ENCODE measurements around the gene ZFP36L2. TPM values are rescaled to one million over a fixed set of nuclear protein-coding genes. Genes with fewer than 3 reads are reported as not detected.

Gene ZFP36L2
- total and polyA plus RNA-seq, 5 donors = 40.3 to 73.0 (median 66.4) TPM

DNA sequence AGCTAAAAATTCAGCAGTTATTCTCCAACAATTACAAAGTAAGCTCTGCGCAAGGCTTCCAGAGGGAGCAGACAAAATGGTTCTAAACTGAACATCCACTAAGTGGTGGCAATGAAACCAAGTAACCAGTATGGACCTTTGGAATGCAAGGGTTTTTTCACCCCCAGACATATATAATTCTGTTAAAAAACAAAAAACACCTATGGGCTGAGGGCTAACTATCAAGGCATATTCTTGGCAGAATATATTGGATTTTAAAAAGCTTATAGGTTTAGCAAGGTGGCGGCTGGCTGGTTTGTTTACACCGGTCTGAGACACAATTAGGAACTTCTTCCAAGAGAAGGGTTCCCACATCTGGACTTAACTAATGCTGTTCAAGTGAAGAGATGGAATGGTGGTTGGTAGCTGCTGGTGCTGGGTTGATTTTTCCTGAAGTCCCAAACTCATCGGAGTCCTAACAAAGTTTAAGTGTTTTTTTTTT, 2.8 kb downstream of the ZFP36L2 start:
- Histone ChIP-seq H3K4me3 (ENCODE audit: low read length) (peak overlapping the region; percentile 95), H3K27me3 (ENCODE audit: control insufficient read depth, insufficient read depth) (no peaks in the 10 kb centered on the region), H3K4me1 (ENCODE audit: control insufficient read depth, insufficient read depth, low read length) (peaks cover 16% of the 10 kb centered on the region), H3K27ac (ENCODE audit: low read length) (peak overlapping the region; percentile 77), H3K9me3 (ENCODE audit: control insufficient read depth, low read length) (no peaks in the 10 kb centered on the region)
- intact Hi-C loops (cut with DNase I) = loop anchor here in 3 of 4 donors (5.0 to 10.0 kb wide), 5 partner anchors 119 to 369 kb away; no protein-coding TSS in a partner anchor
- peak in 1 of 3 donors; percentile 3 for DNase-seq
- no peak for ATAC-seq
- WGBS = 5% methylated on average over 4 of the region's 4 CpGs

DNA sequence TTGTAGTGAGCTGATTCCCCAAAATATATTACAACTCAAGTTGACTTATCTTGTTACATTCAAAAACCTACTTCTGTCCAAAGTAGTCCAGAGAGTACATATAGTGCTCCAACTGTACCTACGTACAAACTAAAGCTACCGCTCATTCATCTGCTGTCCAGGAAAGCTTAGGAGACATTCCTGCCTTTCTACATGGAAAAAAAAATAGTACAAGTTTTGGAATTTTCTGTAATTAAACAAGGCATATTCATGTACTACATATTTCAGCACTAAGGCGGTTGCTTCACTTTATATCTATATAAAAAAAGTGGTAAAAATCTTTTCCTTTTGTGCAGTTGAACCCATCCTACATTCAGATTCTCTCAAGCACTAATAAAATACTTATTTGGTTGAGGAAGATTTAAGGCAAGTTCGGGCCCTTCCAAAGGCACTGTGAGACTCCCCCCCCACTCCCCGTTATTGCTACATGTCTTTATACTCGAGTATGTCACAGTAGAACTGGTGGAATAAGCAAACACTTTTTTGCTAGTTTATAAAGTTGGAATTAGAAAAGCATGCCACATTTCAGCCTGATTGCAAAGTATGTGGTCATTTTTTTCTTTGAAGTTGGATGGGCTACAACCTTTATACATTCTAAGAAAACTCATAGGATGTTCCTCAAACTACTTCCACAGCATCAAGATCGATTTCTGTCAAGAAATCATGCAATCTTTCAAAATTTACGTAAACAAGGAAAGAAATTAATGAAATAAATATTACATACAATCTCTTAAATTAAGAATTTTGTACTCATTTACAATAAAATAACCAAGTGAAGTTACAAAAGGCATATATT, 3.7 kb downstream of the ZFP36L2 start:
- DNase-seq (peak in 1 of 3 donors; percentile 1), ATAC-seq (no peak)
- 6% methylated on average over 8 of the region's 8 CpGs for WGBS
- Histone ChIP-seq H3K27me3 (ENCODE audit: control insufficient read depth, insufficient read depth) (no peaks in the 10 kb centered on the region), H3K27ac (ENCODE audit: low read length) (no peak overlapping the region), H3K4me1 (ENCODE audit: control insufficient read depth, insufficient read depth, low read length) (peaks cover 14% of the 10 kb centered on the region), H3K9me3 (ENCODE audit: control insufficient read depth, low read length) (no peaks in the 10 kb centered on the region), H3K4me3 (ENCODE audit: low read length) (peak overlapping the region; percentile 53)
- intact Hi-C loops (cut with DNase I) = loop anchor here in 3 of 4 donors (5.0 to 10.0 kb wide), 5 partner anchors 118 to 368 kb away; no protein-coding TSS in a partner anchor

DNA sequence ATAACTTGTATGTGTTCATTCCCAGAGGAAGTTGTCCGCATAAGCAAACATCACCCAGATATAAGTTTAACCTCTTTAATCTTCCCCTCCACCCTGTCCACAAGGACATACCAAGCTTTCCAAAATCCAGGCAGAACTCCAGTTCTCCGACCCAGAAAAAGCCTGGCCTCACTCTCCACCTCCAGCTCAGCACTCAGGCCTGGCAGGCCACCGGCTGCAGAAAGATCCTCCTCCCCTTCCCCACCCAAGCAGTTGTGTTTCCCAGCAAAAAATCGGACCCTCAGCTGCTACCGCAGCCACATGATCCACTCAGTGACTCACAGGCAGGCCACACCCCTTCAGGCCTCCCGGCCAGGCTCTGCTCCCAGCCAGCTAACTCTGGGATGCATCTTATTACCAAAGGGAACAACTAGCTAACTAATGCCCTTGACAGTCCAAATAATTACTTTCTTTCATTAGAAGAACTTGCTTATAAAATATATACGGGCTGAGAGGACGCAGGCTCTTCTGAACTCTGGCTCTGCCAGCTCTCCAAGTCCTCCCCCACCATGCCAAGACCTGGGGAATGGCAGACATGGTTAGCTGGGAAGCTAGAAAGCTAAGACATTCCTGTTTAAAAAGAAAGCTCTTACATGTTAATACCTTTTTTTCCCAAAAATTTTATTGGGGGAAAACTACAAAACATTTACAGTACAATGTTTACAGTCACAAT, 4.5 kb downstream of the ZFP36L2 start:
- H3K4me1 ChIP-seq (ENCODE audit: control insufficient read depth, insufficient read depth, low read length) = peaks cover 17% of the 10 kb centered on the region
- peak; percentile 32 to 36 for ATAC-seq
- H3K27me3 ChIP-seq (ENCODE audit: control insufficient read depth, insufficient read depth) = no peaks in the 10 kb centered on the region
- WGBS = under 1% methylated on average over 8 of the region's 8 CpGs
- intact Hi-C loops (cut with DNase I) = loop anchor here in 3 of 4 donors (5.0 to 10.0 kb wide), 5 partner anchors 117 to 367 kb away; no protein-coding TSS in a partner anchor
- peak overlapping the region; percentile 53 for H3K4me3 ChIP-seq (ENCODE audit: low read length)
- H3K9me3 ChIP-seq (ENCODE audit: control insufficient read depth, low read length) = no peaks in the 10 kb centered on the region
- peak overlapping the region; percentile 82 for H3K27ac ChIP-seq (ENCODE audit: low read length)
- peak; percentile 92 to 97 (median 95) for DNase-seq

DNA sequence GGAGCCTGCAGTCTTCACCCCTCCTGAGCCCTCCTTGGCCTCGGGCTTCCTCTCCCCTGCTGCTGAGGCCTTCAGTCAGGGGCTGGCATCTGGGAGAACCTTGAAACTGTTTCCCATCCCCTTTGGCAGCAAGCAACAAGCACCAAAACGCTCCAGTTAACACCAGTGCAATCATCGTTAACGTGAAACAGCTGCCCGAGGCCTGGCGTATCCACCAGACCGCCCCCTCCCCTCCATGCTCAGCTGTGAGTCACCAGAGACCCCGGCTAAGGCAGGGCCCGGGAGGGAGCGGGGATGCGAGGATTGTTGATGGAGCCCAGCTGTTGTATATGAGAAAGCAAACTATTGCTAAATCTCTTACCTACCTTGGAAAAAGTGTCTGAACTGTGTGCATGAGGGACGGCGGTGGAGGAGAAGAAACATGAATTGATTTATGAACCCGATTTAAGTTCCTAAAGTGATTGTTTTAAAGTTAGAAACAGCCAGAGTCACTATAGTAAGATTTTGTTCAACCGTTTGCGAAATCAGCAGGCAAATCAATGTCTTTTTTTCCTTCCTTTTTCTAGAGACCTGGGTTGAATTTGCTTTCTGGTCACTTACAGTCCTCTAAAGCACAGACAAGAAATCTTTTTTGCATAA, 5.2 kb downstream of the ZFP36L2 start:
- Histone ChIP-seq H3K9me3 (ENCODE audit: control insufficient read depth, low read length) (no peaks in the 10 kb centered on the region), H3K4me3 (ENCODE audit: low read length) (peak overlapping the region; percentile 53), H3K27me3 (ENCODE audit: control insufficient read depth, insufficient read depth) (no peaks in the 10 kb centered on the region), H3K27ac (ENCODE audit: low read length) (peak overlapping the region; percentile 100), H3K4me1 (ENCODE audit: control insufficient read depth, insufficient read depth, low read length) (peaks cover 17% of the 10 kb centered on the region)
- intact Hi-C loops (cut with DNase I) = loop anchor here in 3 of 4 donors (5.0 to 10.0 kb wide), 5 partner anchors 116 to 366 kb away; no protein-coding TSS in a partner anchor
- WGBS = 5% methylated on average over 16 of the region's 16 CpGs
- DNase-seq (peak; percentile 78 to 91 (median 89)), ATAC-seq (peak; percentile 4 to 15)

DNA sequence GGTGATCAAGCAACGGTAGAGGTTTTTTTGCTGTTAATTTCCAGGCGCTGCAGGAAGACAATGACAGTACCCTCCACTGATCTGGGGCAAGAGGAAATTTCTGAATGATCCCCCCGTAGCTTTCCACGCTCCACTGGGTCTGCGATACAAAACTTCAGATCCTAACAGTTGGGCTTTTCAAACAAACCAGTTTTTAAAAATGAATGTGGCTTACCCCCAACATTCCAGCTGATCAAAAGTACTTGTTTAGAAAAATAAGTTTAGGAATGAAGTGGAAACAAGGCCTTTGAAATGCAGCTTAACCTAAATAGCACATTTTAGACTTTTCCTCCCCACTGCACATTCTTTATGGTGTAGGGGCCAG, 5.7 kb downstream of the ZFP36L2 start:
- Histone ChIP-seq H3K27me3 (ENCODE audit: control insufficient read depth, insufficient read depth) (no peaks in the 10 kb centered on the region), H3K27ac (ENCODE audit: low read length) (peak overlapping the region; percentile 100), H3K4me3 (ENCODE audit: low read length) (peak overlapping the region; percentile 53), H3K4me1 (ENCODE audit: control insufficient read depth, insufficient read depth, low read length) (peaks cover 17% of the 10 kb centered on the region), H3K9me3 (ENCODE audit: control insufficient read depth, low read length) (no peaks in the 10 kb centered on the region)
- intact Hi-C loops (cut with DNase I) = loop anchor here in 3 of 4 donors (5.0 to 10.0 kb wide), 5 partner anchors 116 to 366 kb away; no protein-coding TSS in a partner anchor
- no peak for ATAC-seq
- no peak for DNase-seq
- WGBS = 22% methylated on average over 5 of the region's 5 CpGs

DNA sequence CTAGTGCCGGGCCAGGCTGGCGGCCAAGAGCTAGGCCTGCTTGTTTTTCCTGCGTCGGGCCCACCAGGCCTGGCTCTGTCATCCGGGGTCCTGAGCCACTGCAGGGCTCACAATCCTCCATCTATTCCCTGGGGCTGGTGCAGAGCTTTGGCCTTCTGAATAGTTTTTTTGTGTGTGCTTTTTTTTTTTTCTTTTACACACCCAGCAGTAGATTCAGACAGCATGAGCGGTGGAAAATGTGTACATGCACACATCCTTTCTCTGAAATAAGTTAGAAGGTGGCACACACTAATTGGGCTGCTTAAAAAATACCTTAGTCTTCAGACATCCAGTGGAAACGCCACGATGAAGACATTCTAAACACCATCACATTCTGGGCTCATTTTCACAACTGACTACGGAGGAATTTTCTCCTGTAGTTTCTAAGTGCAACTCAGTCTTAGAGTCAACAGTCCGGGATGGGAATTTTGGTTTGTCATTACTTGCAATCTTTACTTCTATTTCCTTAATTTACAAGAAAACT, 6.1 kb downstream of the ZFP36L2 start:
- DNase-seq = no peak
- WGBS = 1% methylated on average over 10 of the region's 10 CpGs
- no peaks in the 10 kb centered on the region for H3K27me3 ChIP-seq (ENCODE audit: control insufficient read depth, insufficient read depth)
- intact Hi-C loops (cut with DNase I) = loop anchor here in 3 of 4 donors (5.0 to 10.0 kb wide), 5 partner anchors 115 to 365 kb away; no protein-coding TSS in a partner anchor
- H3K27ac ChIP-seq (ENCODE audit: low read length) = peak overlapping the region; percentile 100
- peak overlapping the region; percentile 47 for H3K4me3 ChIP-seq (ENCODE audit: low read length)
- no peaks in the 10 kb centered on the region for H3K9me3 ChIP-seq (ENCODE audit: control insufficient read depth, low read length)
- ATAC-seq = no peak
- H3K4me1 ChIP-seq (ENCODE audit: control insufficient read depth, insufficient read depth, low read length) = peaks cover 17% of the 10 kb centered on the region

DNA sequence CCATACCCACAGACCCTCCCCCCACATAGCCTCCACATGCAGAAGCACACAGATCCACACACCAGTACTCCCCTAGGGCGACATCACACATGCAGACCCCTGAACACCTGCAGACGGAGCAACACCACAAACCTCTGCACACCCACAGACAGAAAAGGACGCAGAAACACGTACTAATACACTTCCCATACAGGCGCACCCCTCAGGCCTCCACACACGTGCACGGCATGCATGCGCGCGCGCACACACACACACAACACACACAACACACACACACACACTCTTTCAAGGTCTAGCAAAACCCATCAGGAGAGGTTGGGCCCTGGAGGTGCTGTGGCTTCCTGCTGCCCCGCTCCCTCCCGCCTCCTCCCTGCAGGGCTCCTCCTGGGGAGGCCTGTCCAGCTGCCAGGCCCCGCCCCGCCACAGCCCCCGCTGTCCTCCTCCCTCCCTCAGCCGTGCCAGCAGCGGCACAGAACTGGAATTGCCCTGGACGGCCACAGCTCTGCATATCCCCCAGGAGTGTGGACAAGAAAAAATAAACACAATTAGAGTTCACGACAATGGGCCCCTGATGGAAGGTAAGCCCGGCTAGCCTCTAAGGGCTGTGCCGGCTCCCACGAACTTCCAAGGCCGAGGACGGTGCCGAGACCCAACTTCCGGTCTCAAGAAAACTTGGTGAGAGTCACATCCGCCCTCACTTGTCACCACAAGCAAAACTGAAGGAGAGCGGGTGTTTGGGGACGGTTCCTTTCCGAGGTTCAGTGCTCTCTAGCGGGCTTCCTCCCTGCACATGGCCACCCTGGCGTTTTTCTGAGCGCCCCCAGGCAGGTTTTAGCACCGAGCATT, 6.8 kb downstream of the ZFP36L2 start:
- no peaks in the 10 kb centered on the region for H3K9me3 ChIP-seq (ENCODE audit: control insufficient read depth, low read length)
- H3K27ac ChIP-seq (ENCODE audit: low read length) = peak overlapping the region; percentile 100
- H3K27me3 ChIP-seq (ENCODE audit: control insufficient read depth, insufficient read depth) = no peaks in the 10 kb centered on the region
- DNase-seq = peak; percentile 89 to 97 (median 96)
- intact Hi-C loops (cut with DNase I) = loop anchor here in 3 of 4 donors (5.0 to 10.0 kb wide), 7 partner anchors 55 to 365 kb away; no protein-coding TSS in a partner anchor
- ATAC-seq = peak; percentile 84 to 85
- peak overlapping the region; percentile 47 for H3K4me3 ChIP-seq (ENCODE audit: low read length)
- WGBS = 1% methylated on average over 35 of the region's 35 CpGs
- peaks cover 17% of the 10 kb centered on the region for H3K4me1 ChIP-seq (ENCODE audit: control insufficient read depth, insufficient read depth, low read length)

DNA sequence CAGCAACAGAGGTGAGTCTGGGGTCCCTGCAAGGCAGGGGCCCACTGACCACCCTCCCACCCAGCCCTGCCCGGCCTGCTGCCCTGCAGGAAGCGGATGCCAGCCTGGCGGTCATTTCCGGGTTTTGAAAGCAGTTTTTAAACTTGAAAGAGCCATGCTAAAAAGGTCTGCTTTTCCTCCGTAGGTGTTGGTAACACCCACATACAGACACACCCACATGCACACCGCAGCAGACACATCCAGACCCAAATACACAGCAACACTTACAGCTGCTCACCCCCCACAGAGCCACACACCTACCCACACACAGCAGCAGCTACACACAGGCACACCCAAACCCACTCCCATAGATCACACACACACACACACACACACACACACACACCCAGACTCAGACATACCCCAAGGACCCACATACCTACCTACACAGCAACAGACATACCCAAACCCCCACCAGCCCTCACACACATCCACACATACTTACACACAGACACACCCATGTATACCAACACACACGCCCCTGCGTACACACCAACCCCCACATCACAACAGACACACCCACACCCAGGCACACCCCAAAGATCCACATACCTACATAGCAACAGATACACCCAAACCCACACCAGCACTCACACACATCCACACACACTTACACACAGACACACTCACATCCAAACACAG, 7.6 kb downstream of the ZFP36L2 start:
- peak; percentile 42 to 83 (median 80) for DNase-seq
- WGBS = 17% methylated on average over 8 of the region's 8 CpGs
- peak; percentile 5 to 21 for ATAC-seq
- intact Hi-C loops (cut with DNase I) = loop anchor here in 2 of 4 donors (5.0 to 10.0 kb wide), 2 partner anchors 54 to 57 kb away; no protein-coding TSS in a partner anchor
- Histone ChIP-seq H3K27me3 (ENCODE audit: control insufficient read depth, insufficient read depth) (no peaks in the 10 kb centered on the region), H3K9me3 (ENCODE audit: control insufficient read depth, low read length) (no peaks in the 10 kb centered on the region), H3K4me3 (ENCODE audit: low read length) (no peak overlapping the region), H3K4me1 (ENCODE audit: control insufficient read depth, insufficient read depth, low read length) (peaks cover 17% of the 10 kb centered on the region), H3K27ac (ENCODE audit: low read length) (peak overlapping the region; percentile 100)

DNA sequence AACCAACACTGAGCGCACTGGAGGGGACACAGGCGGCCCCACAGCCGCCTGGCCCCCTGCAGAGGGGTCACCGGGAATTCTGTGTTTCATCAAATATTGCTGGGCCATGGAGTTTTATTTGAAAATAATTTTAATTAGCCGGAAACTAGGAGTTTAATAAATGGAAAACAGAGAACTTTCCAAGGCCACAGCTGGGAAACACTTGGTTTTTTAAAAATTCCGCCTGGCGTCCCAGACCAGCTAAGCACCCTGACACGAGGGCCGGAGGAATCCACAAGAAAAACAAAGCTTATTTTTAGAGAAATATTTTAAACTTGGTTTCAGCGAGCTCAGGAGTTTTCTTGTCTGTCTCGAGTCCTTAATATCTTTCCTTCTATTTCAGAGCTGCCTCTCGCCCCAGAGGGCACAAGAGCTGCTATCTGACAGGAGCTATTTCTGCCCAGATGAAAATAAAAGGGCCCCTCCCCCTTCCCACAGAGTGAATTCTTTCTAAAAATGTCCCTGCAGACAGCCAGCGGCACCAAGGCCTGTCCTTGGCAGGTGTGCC, 8.2 kb downstream of the ZFP36L2 start:
- Histone ChIP-seq H3K27ac (ENCODE audit: low read length) (peak overlapping the region; percentile 100), H3K9me3 (ENCODE audit: control insufficient read depth, low read length) (no peaks in the 10 kb centered on the region), H3K27me3 (ENCODE audit: control insufficient read depth, insufficient read depth) (no peaks in the 10 kb centered on the region), H3K4me3 (ENCODE audit: low read length) (no peak overlapping the region), H3K4me1 (ENCODE audit: control insufficient read depth, insufficient read depth, low read length) (peaks cover 17% of the 10 kb centered on the region)
- 23% methylated on average over 13 of the region's 13 CpGs for WGBS
- intact Hi-C loops (cut with DNase I) = loop anchor here in 2 of 4 donors (5.0 to 10.0 kb wide), 2 partner anchors 53 to 56 kb away; no protein-coding TSS in a partner anchor
- no peak for DNase-seq
- ATAC-seq = peak; percentile 4 to 11
